Cardiac ventricle fibroblast (primary cell): ENCODE results near the gene SLFN11. TPM values are rescaled to one million over a fixed set of nuclear protein-coding genes. Genes with fewer than 3 reads are reported as not detected.

Experiments used
- total RNA-seq: library from RNA; depleted of rRNA; stranded (reverse); fragments of >200 nt; gene quantifications from 2 replicates; pipeline ENCODE4 v1.2.3, GENCODE V29; 2015

Gene SLFN11
- 40.2 and 46.7 TPM in 2 replicates for total RNA-seq

GRCh38 chr17:35373534-35373983 is at the start of gene SLFN11:
Gene SLFN11 (minus strand): TSS chr17:35373621. CDS start chr17:35363807, 9,814 bp downstream.

Other genes with a start within 250 kb of the SLFN11 start
- 11.6 and 16.2 TPM in 2 replicates for gene NLE1, start 231.3 kb downstream of the SLFN11 start, total RNA-seq
- gene UNC45B, start 225.8 kb downstream of the SLFN11 start, total RNA-seq, result not detected in 2 replicates
- gene SLC35G3, start 179.2 kb downstream of the SLFN11 start, total RNA-seq, result not detected in 2 replicates
- gene SLFN5, start 130.5 kb downstream of the SLFN11 start, total RNA-seq, result 17.5 and 19.2 TPM in 2 replicates
- gene SLFN12, start 58.9 kb upstream of the SLFN11 start, total RNA-seq, result 14.7 and 20.2 TPM in 2 replicates
- 2.0 and 2.4 TPM in 2 replicates for gene SLFN13, start 75.1 kb upstream of the SLFN11 start, total RNA-seq
- 0.05 and 0.37 TPM in 2 replicates for gene SLFN12L, start 164.1 kb upstream of the SLFN11 start, total RNA-seq
- gene SLFN14, start 187.2 kb upstream of the SLFN11 start, total RNA-seq, result not detected in 2 replicates
- gene PEX12, start 204.9 kb upstream of the SLFN11 start, total RNA-seq, result 7.6 TPM in 2 replicates
- gene AP2B1, start 213.7 kb upstream of the SLFN11 start, total RNA-seq, result 80.6 and 81.1 TPM in 2 replicates